CD8-positive, alpha-beta T cell (primary cell): Measurements from ENCODE around the gene IKBIP. TPM values are rescaled to one million over a fixed set of nuclear protein-coding genes. Genes with fewer than 3 reads are reported as not detected.

Experiments used
- total RNA-seq, 46 experiments: library from RNA in 2 of 46; stranded (reverse) in 2 of 46; gene quantifications; one replicate each; pipeline ENCODE4 v1.2.3 and lab custom pipeline; 2021 to 2026

Gene IKBIP
- total RNA-seq, 2 experiments from 2014 or later = 1.4 to 1.9 TPM

Other genes starting within 250 kb of the IKBIP start
- 10 to 100 TPM; 78.2 to 82.3 TPM for gene TMPO, start 129.2 kb downstream of the IKBIP start, total RNA-seq
- 100 to 1,000 TPM; 686 TPM for gene SLC25A3, start 51.1 kb downstream of the IKBIP start, total RNA-seq
- gene APAF1, start 502 bp upstream of the IKBIP start, total RNA-seq = 10 to 100 TPM; 10.5 to 11.9 TPM